Measurements from ENCODE around the gene ILF2.
A peak's percentile ranks its signal among the peaks of the same experiment; 100 is the strongest.

The ILF2 gene

DNA sequence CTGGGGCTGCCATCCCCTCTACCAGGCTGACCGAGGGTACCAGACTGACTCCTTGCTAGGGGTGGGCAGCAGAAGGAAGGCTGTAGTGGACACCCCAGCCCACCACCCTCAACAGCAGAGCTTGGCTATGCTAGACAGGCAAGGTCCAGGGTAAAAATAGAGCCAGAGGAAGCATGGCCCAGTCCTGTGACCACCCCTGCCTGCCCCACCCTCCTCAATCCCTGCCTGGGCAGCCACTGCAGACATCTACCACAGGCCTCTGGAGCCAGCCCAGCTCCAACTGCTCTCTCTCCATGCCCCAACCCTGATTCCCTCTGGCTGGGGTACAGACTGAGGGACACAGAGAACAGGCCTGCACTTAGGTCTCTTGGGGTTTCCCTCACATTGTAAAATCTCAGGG lies 40.8 kb downstream of the ILF2 start:
- TF ChIP-seq, protein P1, sequence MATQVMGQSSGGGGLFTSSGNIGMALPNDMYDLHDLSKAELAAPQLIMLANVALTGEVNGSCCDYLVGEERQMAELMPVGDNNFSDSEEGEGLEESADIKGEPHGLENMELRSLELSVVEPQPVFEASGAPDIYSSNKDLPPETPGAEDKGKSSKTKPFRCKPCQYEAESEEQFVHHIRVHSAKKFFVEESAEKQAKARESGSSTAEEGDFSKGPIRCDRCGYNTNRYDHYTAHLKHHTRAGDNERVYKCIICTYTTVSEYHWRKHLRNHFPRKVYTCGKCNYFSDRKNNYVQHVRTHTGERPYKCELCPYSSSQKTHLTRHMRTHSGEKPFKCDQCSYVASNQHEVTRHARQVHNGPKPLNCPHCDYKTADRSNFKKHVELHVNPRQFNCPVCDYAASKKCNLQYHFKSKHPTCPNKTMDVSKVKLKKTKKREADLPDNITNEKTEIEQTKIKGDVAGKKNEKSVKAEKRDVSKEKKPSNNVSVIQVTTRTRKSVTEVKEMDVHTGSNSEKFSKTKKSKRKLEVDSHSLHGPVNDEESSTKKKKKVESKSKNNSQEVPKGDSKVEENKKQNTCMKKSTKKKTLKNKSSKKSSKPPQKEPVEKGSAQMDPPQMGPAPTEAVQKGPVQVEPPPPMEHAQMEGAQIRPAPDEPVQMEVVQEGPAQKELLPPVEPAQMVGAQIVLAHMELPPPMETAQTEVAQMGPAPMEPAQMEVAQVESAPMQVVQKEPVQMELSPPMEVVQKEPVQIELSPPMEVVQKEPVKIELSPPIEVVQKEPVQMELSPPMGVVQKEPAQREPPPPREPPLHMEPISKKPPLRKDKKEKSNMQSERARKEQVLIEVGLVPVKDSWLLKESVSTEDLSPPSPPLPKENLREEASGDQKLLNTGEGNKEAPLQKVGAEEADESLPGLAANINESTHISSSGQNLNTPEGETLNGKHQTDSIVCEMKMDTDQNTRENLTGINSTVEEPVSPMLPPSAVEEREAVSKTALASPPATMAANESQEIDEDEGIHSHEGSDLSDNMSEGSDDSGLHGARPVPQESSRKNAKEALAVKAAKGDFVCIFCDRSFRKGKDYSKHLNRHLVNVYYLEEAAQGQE (IDR thresholded peaks at IDR 0.05; ENCODE audit: insufficient read depth in 1 of 2, low read depth in 2 of 2, low read length in 2 of 2) = no peak
- TF ChIP-seq FOXP2 (optimal IDR thresholded peaks at IDR 0.05; ENCODE audit: borderline replicate concordance, extremely low read depth, extremely low read length, insufficient read depth) = no peak
- no peak for TF ChIP-seq TAF1 (IDR thresholded peaks at IDR 0.05; ENCODE audit: borderline replicate concordance, insufficient read depth, low read length)
- TF ChIP-seq POLR2AphosphoS5 (IDR thresholded peaks at IDR 0.05; ENCODE audit: low read depth, low read length) = no peak
- TF ChIP-seq SIN3A (IDR thresholded peaks at IDR 0.05; ENCODE audit: borderline replicate concordance, insufficient read depth, low read length) = no peak

DNA sequence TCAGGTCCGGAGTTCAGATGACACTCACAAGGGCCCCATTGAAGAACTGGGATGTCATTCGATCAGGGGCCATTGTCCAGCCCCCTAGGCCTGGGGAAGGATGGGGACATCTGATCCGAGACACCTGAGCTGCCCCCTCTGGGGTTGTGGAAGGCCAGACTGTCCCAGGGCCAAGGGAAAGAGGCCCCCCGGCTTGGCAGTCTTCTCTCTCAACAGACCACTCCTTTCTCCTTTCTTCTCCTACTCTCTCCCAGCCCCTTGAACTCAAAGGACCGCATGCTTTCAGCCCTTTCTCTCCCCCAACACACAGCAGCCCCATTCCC lies 41.5 kb downstream of the ILF2 start:
- TF ChIP-seq FOXP2 (optimal IDR thresholded peaks at IDR 0.05; ENCODE audit: borderline replicate concordance, extremely low read depth, extremely low read length, insufficient read depth) (no peak), POLR2AphosphoS5 (IDR thresholded peaks at IDR 0.05; ENCODE audit: low read depth, low read length) (no peak), SIN3A (IDR thresholded peaks at IDR 0.05; ENCODE audit: borderline replicate concordance, insufficient read depth, low read length) (no peak), TAF1 (IDR thresholded peaks at IDR 0.05; ENCODE audit: borderline replicate concordance, insufficient read depth, low read length) (no peak)
- TF ChIP-seq, protein P1 (IDR thresholded peaks at IDR 0.05; ENCODE audit: insufficient read depth in 1 of 2, low read depth in 2 of 2, low read length in 2 of 2) = no peak

DNA sequence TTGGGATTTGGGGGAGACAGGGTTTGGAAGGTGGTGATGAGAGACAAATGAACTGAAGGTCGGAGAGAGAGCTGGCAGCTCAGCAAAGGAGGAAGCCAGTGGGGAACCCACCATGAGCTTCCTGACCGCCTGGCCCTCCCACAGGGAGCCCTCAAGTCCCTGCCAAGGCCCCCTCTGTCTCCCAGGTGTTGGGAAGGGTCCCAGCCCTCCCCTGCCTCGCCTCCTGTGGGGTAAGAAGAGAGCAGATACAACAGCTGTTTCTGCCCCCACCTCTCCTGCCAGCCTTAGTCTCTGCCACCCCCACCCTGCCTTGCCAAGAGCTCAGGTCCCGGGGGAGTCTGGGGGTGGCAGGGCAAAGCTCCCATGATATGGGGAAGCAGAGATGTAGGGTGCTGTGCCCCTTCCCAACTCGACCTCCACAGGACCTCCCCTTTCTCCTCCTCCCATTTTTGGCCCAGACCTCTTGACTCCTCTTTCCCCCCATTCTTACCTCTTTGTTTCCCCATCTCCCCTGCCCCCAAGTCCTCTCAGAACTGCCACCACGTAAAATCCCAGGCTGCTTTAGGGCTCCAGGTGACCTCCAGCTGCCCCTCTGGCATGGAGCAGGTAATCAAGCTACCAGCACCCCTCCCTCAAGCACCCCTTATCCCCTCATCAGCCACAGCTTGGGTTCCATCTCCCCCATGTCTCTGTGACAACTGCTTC lies 42.0 kb downstream of the ILF2 start:
- TF ChIP-seq FOXP2 (optimal IDR thresholded peaks at IDR 0.05; ENCODE audit: borderline replicate concordance, extremely low read depth, extremely low read length, insufficient read depth) (no peak), TAF1 (IDR thresholded peaks at IDR 0.05; ENCODE audit: borderline replicate concordance, insufficient read depth, low read length) (no peak), POLR2AphosphoS5 (IDR thresholded peaks at IDR 0.05; ENCODE audit: low read depth, low read length) (no peak)

DNA sequence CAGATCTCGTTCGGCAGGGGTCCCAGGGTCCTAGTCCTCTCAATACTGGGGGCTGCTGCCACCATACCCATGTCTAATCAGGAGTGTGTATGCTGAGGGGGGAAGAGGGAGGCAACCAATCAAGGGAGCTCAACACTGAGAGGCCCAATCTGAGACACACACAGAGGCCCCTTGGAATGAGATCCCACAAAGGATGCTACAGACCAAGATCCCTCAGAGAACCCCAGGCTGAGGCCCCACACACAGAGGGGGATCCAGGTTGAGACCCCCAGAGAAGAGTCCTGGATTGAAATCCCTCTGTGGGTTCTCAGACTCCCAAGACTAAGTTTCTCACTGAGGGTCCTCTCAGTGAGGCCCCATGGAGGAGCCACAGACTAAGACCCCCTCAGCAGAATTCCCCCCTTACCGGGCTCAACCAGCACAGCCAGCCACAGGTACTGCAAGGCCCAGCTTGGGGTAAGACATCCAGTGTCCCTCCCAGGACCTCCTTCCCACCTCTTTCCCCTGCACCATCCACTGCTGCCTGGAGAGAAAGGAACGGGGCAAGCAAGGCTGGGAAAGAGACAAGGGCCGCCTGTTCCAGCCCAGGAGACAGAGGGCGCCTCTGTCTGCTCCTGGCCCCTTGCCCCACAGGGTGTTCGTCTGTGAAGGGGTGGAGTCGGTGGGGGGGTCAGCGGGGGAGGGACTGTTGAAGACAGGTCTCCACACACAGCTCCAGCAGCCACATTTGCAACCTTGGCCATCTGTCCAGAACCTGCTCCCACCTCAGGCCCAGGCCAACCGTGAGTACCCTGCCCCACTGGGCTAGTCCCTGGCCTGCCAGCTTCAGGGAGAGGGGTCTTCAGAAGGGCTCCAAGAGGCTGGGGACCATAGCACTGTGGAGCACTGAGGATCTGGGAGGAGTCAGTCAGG lies 42.8 kb downstream of the ILF2 start, which contains the start of gene S100A1:
TSS of gene S100A1 (plus strand) at position 720 of the 912 bp plus-strand sequence. CDS start 2,088 bp downstream, outside the sequence.
- TF ChIP-seq SIN3A (IDR thresholded peaks at IDR 0.05; ENCODE audit: borderline replicate concordance, insufficient read depth, low read length) (no peak), TAF1 (IDR thresholded peaks at IDR 0.05; ENCODE audit: borderline replicate concordance, insufficient read depth, low read length) (no peak), FOXP2 (optimal IDR thresholded peaks at IDR 0.05; ENCODE audit: borderline replicate concordance, extremely low read depth, extremely low read length, insufficient read depth) (no peak), POLR2AphosphoS5 (IDR thresholded peaks at IDR 0.05; ENCODE audit: low read depth, low read length) (no peak)
- TF ChIP-seq, protein P1 (IDR thresholded peaks at IDR 0.05; ENCODE audit: insufficient read depth in 1 of 2, low read depth in 2 of 2, low read length in 2 of 2) = no peak

DNA sequence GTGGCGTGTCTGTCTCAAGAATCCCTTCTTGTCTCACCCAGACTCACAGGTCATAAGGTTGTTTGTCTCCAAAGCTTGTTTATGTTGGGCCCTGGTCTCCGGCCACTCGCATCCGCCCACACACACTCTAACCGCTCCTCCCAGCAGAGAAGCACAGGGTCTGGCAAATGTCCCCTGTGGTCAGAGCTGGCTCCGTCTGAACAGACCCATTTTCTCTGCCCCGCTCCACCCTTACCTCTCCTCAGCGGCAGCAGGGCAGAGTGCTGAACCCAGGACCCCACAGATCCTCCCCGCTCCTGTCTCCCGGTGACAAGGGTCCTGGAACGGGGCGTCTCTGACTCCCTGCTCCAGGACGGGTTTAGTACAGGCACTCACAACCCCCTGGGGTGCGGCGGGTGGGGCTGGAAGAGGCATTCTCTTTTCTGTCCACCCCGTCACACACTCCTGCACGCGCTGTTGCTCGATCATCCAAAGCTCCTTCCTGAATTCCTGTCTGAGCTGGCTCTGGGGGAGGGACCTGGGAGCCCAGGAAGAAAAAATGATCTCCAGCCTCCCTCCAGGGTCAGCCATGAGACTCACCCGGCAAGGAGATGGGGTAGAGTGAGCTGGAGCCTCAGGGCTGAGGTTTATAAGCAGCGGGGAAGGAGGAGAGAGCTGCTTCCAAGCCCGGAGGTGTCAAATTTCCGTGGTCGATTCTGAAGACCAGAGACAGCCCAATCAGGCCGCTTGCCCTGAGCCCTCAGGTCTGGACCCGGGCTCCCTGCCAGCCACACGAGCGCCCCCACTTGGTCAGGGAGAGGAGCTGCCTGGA lies 43.7 kb downstream of the ILF2 start, which contains the start of gene S100A13:
TSS of gene S100A13 (minus strand) at position 602 of the 811 bp plus-strand sequence. CDS start 1,033 bp downstream, outside the sequence.
- TF ChIP-seq POLR2AphosphoS5 (IDR thresholded peaks at IDR 0.05; ENCODE audit: low read depth, low read length) (peak; percentile 98), TAF1 (IDR thresholded peaks at IDR 0.05; ENCODE audit: borderline replicate concordance, insufficient read depth, low read length) (peak; percentile 88), FOXP2 (optimal IDR thresholded peaks at IDR 0.05; ENCODE audit: borderline replicate concordance, extremely low read depth, extremely low read length, insufficient read depth) (no peak), SIN3A (IDR thresholded peaks at IDR 0.05; ENCODE audit: borderline replicate concordance, insufficient read depth, low read length) (peak; percentile 52; the same call in 1 of the 2 replicates)
- TF ChIP-seq, protein P1 (IDR thresholded peaks at IDR 0.05; ENCODE audit: insufficient read depth in 1 of 2, low read depth in 2 of 2, low read length in 2 of 2) = 0 out of 4 replicates have a peak, but pooled peaks of 1 of the 2 experiments have one; percentile 56
